HG02973 (cell line): ENCODE results near the gene CNTROB.

Source experiments
- ATAC-seq: cut with Tn5 transposase; IDR thresholded peaks from one replicate; pipeline ENCODE4 v1.9.1; 2021; ENCODE audit warnings: moderate library complexity; ENCODE audit not compliant: unreplicated experiment

CNTROB gene

GRCh38 chr17:7931709-7932482 is at the start of gene CNTROB, which contains the start of gene TRAPPC1:
Gene CNTROB, plus strand, starts transcription at chr17:7932206. Its CDS starts 874 bp downstream, at chr17:7933080.
Gene TRAPPC1, minus strand, starts transcription at chr17:7931946. Its CDS starts 117 bp downstream, at chr17:7931829.
- peak; percentile 84 for ATAC-seq

GRCh38 chr17:7882629-7883028 is 49.4 kb upstream of the CNTROB start:
- no peak for ATAC-seq

GRCh38 chr17:7883781-7884386 is 48.1 kb upstream of the CNTROB start:
- ATAC-seq: no peak

GRCh38 chr17:7884581-7885366 is 47.2 kb upstream of the CNTROB start:
- ATAC-seq: no peak

GRCh38 chr17:7885367-7886226 is 46.4 kb upstream of the CNTROB start:
- ATAC-seq: no peak

- ATAC-seq: no peak
Observed at GRCh38 chr17:7886227-7887037, 45.6 kb upstream of the CNTROB start.

GRCh38 chr17:7887038-7887481 is 44.9 kb upstream of the CNTROB start:
- ATAC-seq: no peak

- peak; percentile 46 for ATAC-seq
Observed at GRCh38 chr17:7887482-7888183, 44.4 kb upstream of the CNTROB start.

- ATAC-seq: no peak
Observed at GRCh38 chr17:7888184-7888920, 43.7 kb upstream of the CNTROB start, which contains the start of gene CHD3. Gene CHD3, plus strand, starts transcription at chr17:7888789. Its CDS starts 212 bp downstream, at chr17:7889001.

- no peak for ATAC-seq
Observed at GRCh38 chr17:7889166-7889955, 42.6 kb upstream of the CNTROB start.

GRCh38 chr17:7893187-7893880 is 38.7 kb upstream of the CNTROB start:
- no peak for ATAC-seq

- no peak for ATAC-seq
Observed at GRCh38 chr17:7894226-7894625, 37.8 kb upstream of the CNTROB start.

GRCh38 chr17:7894866-7895265 is 37.1 kb upstream of the CNTROB start:
- no peak for ATAC-seq

GRCh38 chr17:7897090-7897489 is 34.9 kb upstream of the CNTROB start:
- no peak for ATAC-seq

- ATAC-seq: no peak
Observed at GRCh38 chr17:7897773-7898172, 34.2 kb upstream of the CNTROB start.

GRCh38 chr17:7903154-7904103 is 28.6 kb upstream of the CNTROB start:
- no peak for ATAC-seq
